Globus pallidus (tissue), 1 donor: ENCODE results near the gene APLP1.
A peak's percentile ranks its signal among the peaks of the same experiment; 100 is the strongest.

Experiments
- DNase-seq: peaks from one replicate; pipeline ENCODE4 v3.0.0-alpha.2; 2015; ENCODE audit warnings: low spot score

APLP1 gene

GRCh38 chr19:35852029-35852780 lies 16.2 kb upstream of the APLP1 start, which contains the start of gene NPHS1:
TSS of gene NPHS1 (minus strand) at chr19:35852504. CDS start at chr19:35851837, 667 bp downstream.
- DNase-seq, result no peak

- no peak for DNase-seq
These were observed 15.2 kb upstream of the APLP1 start for GRCh38 chr19:35853038-35853756.

DNA sequence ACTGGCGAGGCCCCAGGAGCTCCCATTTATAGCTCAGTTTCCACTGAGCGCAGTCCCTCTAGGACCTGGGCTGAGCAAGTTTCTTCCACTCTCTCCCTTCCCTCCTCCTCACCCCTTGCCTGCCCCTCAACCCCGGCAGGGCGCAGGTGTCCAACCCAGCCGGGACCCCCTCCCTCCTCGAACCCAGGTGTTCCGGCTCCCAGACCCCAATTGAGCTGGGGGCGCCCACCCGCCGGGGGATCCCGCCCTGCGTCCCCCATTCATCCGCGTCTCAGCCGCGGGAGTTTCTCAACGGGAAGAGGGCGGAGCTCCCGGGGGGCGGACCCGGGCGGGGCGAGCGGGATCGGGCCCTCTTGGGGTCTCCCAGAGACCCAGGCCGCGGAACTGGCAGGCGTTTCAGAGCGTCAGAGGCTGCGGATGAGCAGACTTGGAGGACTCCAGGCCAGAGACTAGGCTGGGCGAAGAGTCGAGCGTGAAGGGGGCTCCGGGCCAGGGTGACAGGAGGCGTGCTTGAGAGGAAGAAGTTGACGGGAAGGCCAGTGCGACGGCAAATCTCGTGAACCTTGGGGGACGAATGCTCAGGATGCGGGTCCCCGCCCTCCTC lies 11.7 kb upstream of the APLP1 start, which contains the start of gene KIRREL2:
KIRREL2 (plus strand) TSS at position 366 of the 604 bp plus-strand sequence; CDS start at position 575, 209 bp downstream.
- DNase-seq, result no peak

GRCh38 chr19:35858311-35858710 lies 10.1 kb upstream of the APLP1 start:
- DNase-seq, result no peak

DNA sequence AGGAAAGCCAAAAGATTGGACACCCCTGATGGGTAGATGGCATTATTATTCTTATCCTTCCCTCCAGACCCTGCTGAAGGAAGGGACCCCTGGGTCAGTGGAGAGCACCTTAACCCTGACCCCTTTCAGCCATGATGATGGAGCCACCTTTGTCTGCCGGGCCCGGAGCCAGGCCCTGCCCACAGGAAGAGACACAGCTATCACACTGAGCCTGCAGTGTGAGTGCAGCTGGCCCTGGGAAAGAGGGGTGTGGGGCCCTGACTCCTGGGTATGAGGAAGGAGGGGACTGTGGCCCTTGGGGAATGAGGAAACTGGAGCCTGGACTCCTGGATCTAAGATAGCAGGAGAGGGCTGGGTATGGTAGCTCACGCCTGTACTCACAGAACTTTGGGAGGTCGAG lies 9.0 kb upstream of the APLP1 start:
- DNase-seq, result no peak

DNA sequence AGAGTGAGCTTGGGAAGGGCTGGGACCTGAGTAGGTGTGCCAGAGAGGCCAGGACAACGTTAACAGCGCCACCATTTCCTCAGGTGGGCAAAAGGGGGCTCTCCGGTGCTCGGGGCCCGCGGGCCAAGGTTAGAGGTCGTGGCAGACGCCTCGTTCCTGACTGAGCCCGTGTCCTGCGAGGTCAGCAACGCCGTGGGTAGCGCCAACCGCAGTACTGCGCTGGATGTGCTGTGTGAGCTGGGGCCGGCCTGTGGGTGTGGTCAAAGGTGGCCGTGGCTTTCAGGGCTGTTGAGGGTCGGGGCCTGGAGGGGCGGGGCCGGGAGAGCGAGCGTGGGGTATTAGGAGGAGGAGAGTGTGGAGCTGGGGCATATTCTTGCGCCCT lies 7.9 kb upstream of the APLP1 start:
- DNase-seq, result no peak

GRCh38 chr19:35860818-35861639 lies 7.3 kb upstream of the APLP1 start:
- no peak for DNase-seq

GRCh38 chr19:35861640-35862160 lies 6.7 kb upstream of the APLP1 start:
- no peak for DNase-seq

DNA sequence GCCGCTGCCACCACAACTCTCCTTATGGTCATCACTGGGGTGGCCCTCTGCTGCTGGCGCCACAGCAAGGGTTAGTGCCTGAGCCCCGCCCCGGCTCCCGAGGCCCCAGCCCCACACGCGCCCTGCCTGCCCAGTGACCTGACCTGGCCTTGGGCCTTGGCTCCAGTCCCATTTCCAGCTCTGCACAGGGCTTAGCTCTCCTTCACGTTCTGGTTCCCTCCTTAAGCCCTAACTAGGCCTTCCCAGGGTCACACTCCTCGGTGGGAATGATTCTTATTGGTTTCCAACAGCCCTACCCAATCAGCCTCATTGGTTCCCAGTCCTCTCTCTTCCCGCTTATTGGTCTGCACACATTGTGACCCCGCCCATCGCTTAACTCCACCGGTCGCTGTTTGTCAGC lies 5.8 kb upstream of the APLP1 start:
- DNase-seq, result no peak

GRCh38 chr19:35863018-35863417 lies 5.4 kb upstream of the APLP1 start:
- no peak for DNase-seq

DNA sequence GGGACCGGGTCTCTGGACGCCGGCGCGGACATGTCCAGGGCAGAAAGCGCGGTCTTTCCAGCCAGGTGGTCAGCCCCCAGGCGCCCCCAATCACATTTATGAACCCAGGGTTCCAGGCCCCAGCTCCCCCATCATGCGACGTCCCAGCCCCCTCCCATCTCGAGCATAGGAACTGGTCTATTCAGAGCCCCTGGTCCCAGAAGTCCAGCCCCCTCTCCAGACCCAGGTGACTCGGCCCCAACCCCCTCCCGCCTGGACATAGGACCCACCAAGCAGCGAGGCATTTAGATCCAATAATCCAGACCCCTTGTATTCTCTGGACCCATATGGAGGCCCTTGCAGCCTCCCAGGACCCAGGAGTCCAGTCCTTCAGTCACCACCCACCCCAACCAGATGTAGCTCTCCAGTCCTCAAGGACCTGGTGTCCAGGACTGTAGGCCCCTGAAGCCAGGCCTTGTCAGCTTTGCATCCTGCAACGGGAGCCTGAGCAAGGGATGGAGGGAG lies 501 bp downstream of the APLP1 start:
- no peak for DNase-seq

DNA sequence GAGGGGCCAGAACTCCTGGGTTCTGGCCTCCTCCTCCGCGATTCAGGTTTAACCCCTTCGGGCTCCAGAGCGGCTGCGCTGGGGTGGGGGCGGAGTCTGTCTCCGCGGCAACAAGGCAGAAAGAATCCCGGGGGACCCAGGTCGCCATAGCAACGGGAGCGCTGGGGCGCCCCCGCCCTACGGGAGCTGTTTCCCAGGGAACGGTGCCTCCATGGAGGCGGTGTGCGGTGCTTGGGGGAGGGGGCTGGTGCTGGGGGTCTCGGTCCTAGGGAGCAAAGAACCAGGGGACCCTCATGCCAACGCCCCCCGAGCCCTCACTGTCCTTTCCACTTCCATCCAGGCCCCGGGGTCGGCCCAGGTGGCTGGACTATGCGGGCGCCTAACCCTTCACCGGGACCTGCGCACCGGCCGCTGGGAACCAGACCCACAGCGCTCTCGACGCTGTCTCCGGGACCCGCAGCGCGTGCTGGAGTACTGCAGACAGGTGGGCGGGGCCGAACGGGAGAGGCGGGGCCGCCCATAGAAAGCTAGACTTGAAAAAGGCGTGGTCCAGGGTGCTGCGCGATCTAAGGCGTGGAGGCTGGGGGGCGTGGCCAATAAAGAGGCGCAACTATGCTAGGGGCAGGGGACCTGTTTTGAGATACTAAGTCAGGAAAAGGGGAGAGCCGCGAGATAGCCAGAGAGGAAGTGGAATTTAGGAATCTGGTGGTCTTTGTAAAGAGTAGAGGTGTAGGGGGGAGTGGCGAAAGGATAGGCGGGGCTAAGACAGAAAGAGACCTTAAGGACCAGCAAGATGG lies 1.2 kb downstream of the APLP1 start:
- DNase-seq, result peak; percentile 85

DNA sequence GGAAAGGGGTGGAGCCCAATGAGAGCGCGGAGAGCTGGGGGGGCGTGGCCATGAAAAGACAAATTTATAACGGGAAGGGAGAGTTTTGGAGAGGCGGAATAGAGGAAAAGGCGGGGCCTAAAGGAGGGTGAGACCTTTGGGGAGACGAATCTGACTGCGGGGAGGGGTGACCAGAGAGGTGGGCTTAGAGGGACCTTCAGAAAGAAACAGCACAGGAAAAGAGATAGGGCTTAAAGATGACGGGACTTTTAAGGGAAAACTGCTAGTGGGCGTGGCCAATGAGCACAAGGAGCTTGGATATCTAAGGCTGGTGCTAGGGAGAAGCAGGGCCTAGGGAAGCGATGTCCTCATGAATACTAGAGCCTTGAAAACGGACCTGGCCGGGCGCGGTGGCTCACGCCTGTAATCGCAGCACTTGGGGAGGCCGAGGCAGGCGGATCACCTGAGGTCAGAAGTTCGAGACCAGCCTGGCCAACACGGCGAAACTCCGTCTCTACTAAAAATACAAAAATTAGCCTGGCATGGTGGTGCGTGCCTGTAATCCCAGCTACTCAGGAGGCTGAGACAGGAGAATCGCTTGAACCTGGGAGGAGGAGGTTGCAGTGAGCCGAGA lies 1.9 kb downstream of the APLP1 start:
- peak; percentile 37 for DNase-seq

DNA sequence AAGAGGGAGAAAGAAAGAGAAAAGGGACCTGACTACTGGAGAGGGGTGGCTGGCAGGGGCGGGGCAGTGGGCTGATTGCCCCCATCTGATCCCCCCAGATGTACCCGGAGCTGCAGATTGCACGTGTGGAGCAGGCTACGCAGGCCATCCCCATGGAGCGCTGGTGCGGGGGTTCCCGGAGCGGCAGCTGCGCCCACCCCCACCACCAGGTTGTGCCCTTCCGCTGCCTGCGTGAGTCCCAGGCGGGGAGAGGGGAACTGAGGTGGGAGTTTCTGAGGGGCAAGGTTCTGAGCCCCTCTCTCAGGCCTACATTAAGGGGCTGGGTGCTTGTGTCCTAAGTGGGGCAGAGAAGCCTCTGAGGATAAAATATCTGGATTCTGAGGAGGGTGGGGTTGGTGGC lies 2.4 kb downstream of the APLP1 start:
- DNase-seq, result no peak

DNA sequence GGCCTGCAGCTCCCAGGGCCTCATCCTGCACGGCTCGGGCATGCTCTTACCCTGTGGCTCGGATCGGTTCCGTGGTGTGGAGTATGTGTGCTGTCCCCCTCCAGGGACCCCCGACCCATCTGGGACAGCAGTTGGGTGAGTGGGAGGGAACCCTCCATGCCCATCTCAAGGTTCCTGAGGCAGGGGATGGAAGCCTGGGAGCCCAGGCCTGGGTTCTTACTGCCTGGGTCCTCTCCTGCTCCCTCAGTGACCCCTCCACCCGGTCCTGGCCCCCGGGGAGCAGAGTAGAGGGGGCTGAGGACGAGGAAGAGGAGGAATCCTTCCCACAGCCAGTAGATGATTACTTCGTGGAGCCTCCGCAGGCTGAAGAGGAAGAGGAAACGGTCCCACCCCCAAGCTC lies 3.2 kb downstream of the APLP1 start:
- no peak for DNase-seq

- no peak for DNase-seq
These were observed 3.8 kb downstream of the APLP1 start for GRCh38 chr19:35872180-35872579.

DNA sequence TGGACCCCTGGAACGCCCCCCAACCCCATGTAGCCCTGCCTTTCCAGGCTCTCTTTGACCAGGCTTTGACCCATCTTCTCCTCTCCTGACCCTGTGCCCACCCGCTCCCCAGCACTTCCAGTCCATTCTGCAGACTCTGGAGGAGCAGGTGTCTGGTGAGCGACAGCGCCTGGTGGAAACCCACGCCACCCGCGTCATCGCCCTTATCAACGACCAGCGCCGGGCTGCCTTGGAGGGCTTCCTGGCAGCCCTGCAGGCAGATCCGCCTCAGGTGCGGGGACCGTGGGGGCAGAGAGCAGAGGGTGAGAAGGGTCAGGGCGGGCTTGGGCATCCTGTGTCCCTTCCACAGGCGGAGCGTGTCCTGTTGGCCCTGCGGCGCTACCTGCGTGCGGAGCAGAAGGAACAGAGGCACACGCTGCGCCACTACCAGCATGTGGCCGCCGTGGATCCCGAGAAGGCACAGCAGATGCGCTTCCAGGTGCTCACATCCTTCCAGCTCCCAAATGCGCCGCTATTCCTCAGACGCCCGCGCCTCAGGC lies 6.1 kb downstream of the APLP1 start:
- DNase-seq, result no peak

- no peak for DNase-seq
These were observed 10.7 kb downstream of the APLP1 start for GRCh38 chr19:35879068-35879467.

DNA sequence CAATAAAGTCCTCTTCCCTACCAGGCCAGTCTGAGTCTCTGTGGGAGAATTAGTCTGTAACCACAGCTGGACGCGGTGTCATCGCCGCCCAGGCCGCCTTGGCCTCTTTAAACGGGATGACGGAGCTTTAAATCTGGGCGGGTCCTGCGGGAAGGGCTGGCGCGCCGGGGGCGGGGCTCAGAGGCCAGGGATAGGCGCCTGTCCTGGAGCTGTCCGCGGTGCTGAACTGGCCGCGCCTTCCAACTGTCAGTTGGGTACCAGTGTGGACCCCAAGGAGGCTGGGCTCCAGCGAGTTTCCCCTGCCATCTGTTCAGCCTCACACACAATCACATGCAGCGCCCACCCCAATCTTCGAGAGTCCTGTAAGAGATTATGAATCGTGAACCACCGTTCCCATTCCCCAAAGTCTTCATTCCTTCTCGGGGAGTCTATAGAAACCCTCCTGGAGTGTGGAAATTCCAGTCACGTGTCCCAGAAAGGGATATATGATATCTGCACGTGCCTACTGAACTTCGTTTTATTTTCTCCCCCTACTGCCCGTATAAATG lies 11.5 kb downstream of the APLP1 start:
- DNase-seq, result peak; percentile 83
